GM12878 (cell line): ENCODE measurements around the gene BSN. TPM values are rescaled to one million over a fixed set of nuclear protein-coding genes. Genes with fewer than 3 reads are reported as not detected.

Source experiments
- ATAC-seq: fragments of 200-7000 bp; cut with Tn5 transposase; 3 replicates; pipeline ENCODE4 v1.9.1; 2020; ENCODE audit warnings: mild to moderate bottlenecking, moderate library complexity
- BruUV-seq: library from RNA; stranded (reverse); fragments of 400-500 nt; replicated peaks from 2 replicates; lab custom pipeline; 2021; lab: Mats Ljungman, UMichigan
- CTCF ChIA-PET: fragments of 300-600 bp; sonication (Branson Sonifier 250); formaldehyde crosslinking; extraction: SDS; loops from one replicate; lab custom pipeline; 2021; ENCODE audit warnings: inconsistent platforms; lab: Yijun Ruan, JAX
- POLR2A ChIA-PET: fragments of 350-600 bp; formaldehyde crosslinking; extraction: SDS; loops from one replicate; lab custom pipeline; 2021; ENCODE audit warnings: inconsistent platforms; lab: Charles Lee
- RAD21 ChIA-PET: fragments of 300-600 bp; sonication (Branson Sonifier 250); formaldehyde crosslinking; loops from one replicate; lab custom pipeline; 2023; ENCODE audit warnings: antibody characterized with exemption; ENCODE audit not compliant: unreplicated experiment; lab: Charles Lee
- SMC1A ChIA-PET: fragments of 300-600 bp; sonication (Branson Sonifier 250); formaldehyde crosslinking; loops from one replicate; lab custom pipeline; 2023; ENCODE audit not compliant: unreplicated experiment, uncharacterized antibody; lab: Charles Lee
- DNase-seq: peaks from one replicate; pipeline ENCODE4 v3.0.0-alpha.2; 2011; ENCODE audit warnings: low read depth, low spot score
- FAIRE-seq: peaks from 3 replicates; lab custom pipeline; 2011; peaks lifted over from hg19 to GRCh38; lab: Jason Lieb, UNC
- H2AFZ ChIP-seq: 2 replicates; pipeline ENCODE4 v1.6.0; 2011; ENCODE audit warnings: low read depth, low read length, control low read depth; ENCODE audit not compliant: control insufficient read depth
- H3K27ac ChIP-seq: 2 replicates; pipeline ENCODE4 v1.5.1; 2011; ENCODE audit warnings: control low read depth; ENCODE audit not compliant: control insufficient read depth, insufficient read depth
- H3K27me3 ChIP-seq, 2 experiments: replicated peaks in 1 of 2; 2 replicates each; pipeline versions ENCODE4 v1.6.0 to v1.6.1; 2011; ENCODE audit warnings: low read length in 1 of 2; ENCODE audit not compliant: control insufficient read depth in 2 of 2, insufficient read depth in 2 of 2
- H3K36me3 ChIP-seq, 2 experiments: 2 replicates each; pipeline ENCODE4 v1.5.1; 2011; ENCODE audit warnings: low read length in 1 of 2; ENCODE audit not compliant: control insufficient read depth in 2 of 2, insufficient read depth in 2 of 2
- H3K4me1 ChIP-seq: 2 replicates; pipeline ENCODE4 v1.6.1; 2011; ENCODE audit warnings: mild to moderate bottlenecking, low read length, moderate library complexity, mixed read lengths; ENCODE audit not compliant: control insufficient read depth, insufficient read depth
- H3K4me2 ChIP-seq: 2 replicates; pipeline ENCODE4 v1.6.0; 2011; ENCODE audit warnings: control low read depth; ENCODE audit not compliant: control insufficient read depth, insufficient read depth
- H3K4me3 ChIP-seq: fragments of 200-600 bp; sonication (generic); 2 replicates; pipeline ENCODE4 v1.5.1; 2016
- H3K79me2 ChIP-seq: 2 replicates; pipeline ENCODE4 v1.6.0; 2011; ENCODE audit warnings: low read length; ENCODE audit not compliant: control insufficient read depth, insufficient read depth
- H3K9ac ChIP-seq: 2 replicates; pipeline ENCODE4 v1.8.0; 2011; ENCODE audit warnings: low read length, control low read depth, mixed read lengths; ENCODE audit not compliant: control insufficient read depth, insufficient read depth
- H3K9me3 ChIP-seq: replicated peaks from 3 replicates; pipeline ENCODE4 v1.5.1; 2011; ENCODE audit warnings: mild to moderate bottlenecking, low read length; ENCODE audit not compliant: control insufficient read depth, insufficient read depth
- H4K20me1 ChIP-seq: 2 replicates; pipeline ENCODE4 v1.6.0; 2011; ENCODE audit not compliant: control insufficient read depth, insufficient read depth
- ASH2L ChIP-seq: fragments of 300-600, 200-600 bp; sonication (generic); IDR thresholded peaks from 2 replicates; pipeline ENCODE4 v1.6.1; 2017; ENCODE audit warnings: low read depth, mild to moderate bottlenecking, borderline replicate concordance
- CBX3 ChIP-seq: fragments of 200-600 bp; sonication (generic); IDR thresholded peaks from 2 replicates; pipeline ENCODE4 v1.6.1; 2016; ENCODE audit warnings: low read depth, borderline replicate concordance
- CHD2 ChIP-seq: IDR thresholded peaks from 2 replicates; pipeline ENCODE4 v1.6.1; 2011; ENCODE audit warnings: low read depth, low read length, improper control_type of control experiment, borderline replicate concordance
- EP300 ChIP-seq, 2 experiments: fragments of 150-350 bp in 1 of 2; IDR thresholded peaks; 2 replicates each; pipeline ENCODE4 v1.6.1; 2011 to 2012; ENCODE audit warnings: low read depth in 2 of 2, low read length in 2 of 2, borderline replicate concordance in 1 of 2, improper control_type of control experiment in 1 of 2, inconsistent platforms in 1 of 2; ENCODE audit not compliant: control insufficient read depth in 1 of 2
- HDGF ChIP-seq: fragments of 450-650 bp; IDR thresholded peaks from 2 replicates; pipeline ENCODE4 v1.6.1; 2016; ENCODE audit warnings: antibody characterized with exemption
- KLF5 ChIP-seq: fragments of 450-650 bp; IDR thresholded peaks from 2 replicates; pipeline ENCODE4 v1.6.1; 2014; ENCODE audit warnings: mild to moderate bottlenecking; ENCODE audit not compliant: partially characterized antibody
- MTA3 ChIP-seq: IDR thresholded peaks from 2 replicates; pipeline ENCODE4 v1.6.1; 2012; ENCODE audit warnings: low read length, inconsistent platforms, borderline replicate concordance
- MYB ChIP-seq: fragments of 150-350 bp; IDR thresholded peaks from 2 replicates; pipeline ENCODE4 v1.6.1; 2014; ENCODE audit warnings: mild to moderate bottlenecking, low read depth, low read length, borderline replicate concordance
- NFIC ChIP-seq: IDR thresholded peaks from 2 replicates; pipeline ENCODE4 v1.6.1; 2012; ENCODE audit warnings: low read depth, mild to moderate bottlenecking, inconsistent platforms, low read length, moderate library complexity
- NFYB ChIP-seq: IDR thresholded peaks from 2 replicates; pipeline ENCODE4 v1.6.1; 2011; ENCODE audit warnings: low read depth, mild to moderate bottlenecking, low read length, improper control_type of control experiment, moderate library complexity; ENCODE audit not compliant: insufficient read depth
- RELA ChIP-seq: fragments of 450-650 bp; IDR thresholded peaks from 2 replicates; pipeline ENCODE4 v1.8.0; 2014; ENCODE audit warnings: borderline replicate concordance; ENCODE audit not compliant: partially characterized antibody
- SMAD5 ChIP-seq: IDR thresholded peaks from 2 replicates; pipeline ENCODE4 v1.6.1; 2016; ENCODE audit warnings: antibody characterized with exemption, low read depth
- TCF3 ChIP-seq: IDR thresholded peaks from 2 replicates; pipeline ENCODE4 v1.6.1; 2012; ENCODE audit warnings: low read depth, mild to moderate bottlenecking, low read length, borderline replicate concordance; ENCODE audit not compliant: insufficient read depth
- ZNF274 ChIP-seq: IDR thresholded peaks from one replicate; pipeline ENCODE4 v1.8.0; 2011; ENCODE audit not compliant: insufficient read length, insufficient read depth
- ZNF622 ChIP-seq: fragments of 450-650 bp; IDR thresholded peaks from 2 replicates; pipeline ENCODE4 v1.6.1; 2017; ENCODE audit warnings: mild to moderate bottlenecking, inconsistent platforms
- WGBS: methylation state at CpG from one replicate; pipeline ENCODE4 v1.1.6; 2016; ENCODE audit warnings: low lambda C conversion rate; ENCODE audit not compliant: insufficient replicate concordance, insufficient coverage; ENCODE audit errors: missing lambda C conversion rate; 5-methylcytosine and 5-hydroxymethylcytosine counted together
- in situ Hi-C: fragments of 300-500 bp; cut with MboI; formaldehyde crosslinking; loops from 9 replicates; pipeline ENCODE4 v1.14.3; 2018; ENCODE audit warnings: mixed read lengths
- intact Hi-C: fragments of 100-400 bp; cut with micrococcal nuclease; formaldehyde crosslinking; loops from one replicate; pipeline ENCODE4 v1.14.2; 2022; ENCODE audit not compliant: unreplicated experiment
- polyA plus RNA-seq, 11 experiments: library from polyadenylated mRNA; depleted of rRNA in 4 of 11; unstranded in 6 of 11; stranded (reverse) in 5 of 11; fragments of >200 nt; fragmentation: Nextera tagmentation in 4 of 11; fragmentation: Illumina TruSeq in 1 of 11; extraction: Ambion mirVana in 4 of 11; extraction: Trizol in 1 of 11; gene quantifications; 1 replicate in 1 of 11; 2 replicates in 10 of 11; pipeline versions ENCODE4 v1.2.1 to v1.2.3, GENCODE V29; 2011 to 2016; ENCODE audit warnings: inconsistent platforms in 2 of 11, missing spikeins in 2 of 11, low read depth in 1 of 11
- total RNA-seq, 4 experiments: library from RNA; depleted of rRNA in 3 of 4; stranded (reverse); fragments of >200 nt in 3 of 4; fragmentation: Illumina TruSeq in 1 of 4; extraction: Trizol in 1 of 4; gene quantifications; 2 replicates each; pipeline versions ENCODE4 v1.2.1 to v1.2.3, GENCODE V29; 2013 to 2021
- TF ChIP-seq, protein P1 (sequence below): IDR thresholded peaks from 2 replicates; pipeline ENCODE4 v1.6.1; 2011; ENCODE audit warnings: borderline replicate concordance, low read depth, mild to moderate bottlenecking, moderate library complexity, mixed read lengths, low read length; ENCODE audit not compliant: insufficient read depth; ENCODE audit errors: extremely low read length
- TF ChIP-seq, protein P2 (sequence below), 3 experiments: IDR thresholded peaks in 2 of 3; conservative IDR thresholded peaks in 1 of 3; 2 replicates each; pipeline ENCODE4 v1.5.1; 2011; ENCODE audit warnings: low read depth in 3 of 3, low read length in 3 of 3, mild to moderate bottlenecking in 3 of 3, control low read depth in 2 of 3, moderate library complexity in 2 of 3, inconsistent platforms in 1 of 3, mixed read lengths in 1 of 3; ENCODE audit not compliant: control insufficient read depth in 2 of 3, insufficient read depth in 1 of 3; ENCODE audit errors: extremely low read depth in 1 of 3
- TF ChIP-seq, protein P3 (sequence below): fragments of 450-650 bp; IDR thresholded peaks from 2 replicates; pipeline ENCODE4 v1.6.1; 2017; ENCODE audit warnings: mild to moderate bottlenecking, moderate library complexity

BSN gene
- total and polyA plus RNA-seq, 10 of the 15 experiments (the other 5 are each of a cell fraction or from before 2014, with no cell fraction given) = under 0.01 to 0.19 (median 0.05) TPM; not detected in 1

DNA sequence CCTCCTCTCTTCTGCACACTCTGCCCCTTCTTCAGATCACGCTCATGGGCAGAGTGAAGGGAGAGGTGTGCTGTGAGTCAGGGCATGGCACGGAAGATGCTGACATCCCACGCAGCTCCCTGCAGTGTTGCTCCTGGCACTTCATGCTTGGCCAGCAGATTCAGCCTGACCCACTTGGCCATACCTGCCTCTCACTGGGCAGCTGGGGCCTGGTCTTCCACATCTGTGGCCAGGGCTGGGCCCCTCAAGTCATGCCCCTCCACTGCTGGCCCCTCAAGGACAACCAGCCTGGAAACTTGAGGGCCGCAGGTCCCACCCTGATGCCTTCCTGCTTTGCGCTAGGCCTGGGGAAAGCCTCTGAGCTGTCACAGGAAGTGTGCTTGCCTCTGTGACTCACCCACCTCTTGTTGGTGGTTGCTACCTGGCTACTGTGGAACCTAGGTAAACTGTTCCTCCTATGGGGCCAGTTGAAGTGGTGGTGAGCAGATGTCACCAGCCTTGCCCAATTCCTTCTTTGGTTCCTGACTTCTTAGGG, 48.7 kb downstream of the BSN start:
- RAD21 ChIA-PET = no interaction called here
- POLR2A ChIA-PET = no interaction called here
- Histone ChIP-seq H3K79me2 (no peaks in the 10 kb centered on the region), H3K4me1 (no peaks in the 10 kb centered on the region), H3K4me3 (no peak overlapping the region), H3K27ac (no peak overlapping the region), H4K20me1 (no peaks in the 10 kb centered on the region), H3K4me2 (no peak overlapping the region), H3K36me3 (no peaks in the 10 kb centered on the region), H3K9me3 (no peaks in the 10 kb centered on the region), H3K27me3 (no peaks in the 10 kb centered on the region; a peak in 1 of 4 replicates), H3K9ac (no peak overlapping the region), H2AFZ (peak overlapping the region; percentile 34; the same call in 1 of the 2 replicates)
- no TSS peak for BruUV-seq
- SMC1A ChIA-PET = no interaction called here
- DNase-seq (no peak), FAIRE-seq (no peak), ATAC-seq (peak; percentile 60)
- intact Hi-C loops (no loop called here), in situ Hi-C loops (no loop called here)
- 44% methylated on average over 5 of the region's 5 CpGs for WGBS
- CTCF ChIA-PET = interaction anchor here (0.7 kb wide), 1 partner anchor 20 kb away, joined by 3 read pairs; no protein-coding TSS in a partner anchor
- TF ChIP-seq MYB (no peak), ZNF274 (no peak), RELA (no peak), NFYB (no peak), TCF3 (no peak), CBX3 (no peak), SMAD5 (no peak), HDGF (no peak), KLF5 (no peak), MTA3 (no peak), NFIC (no peak), EP300 (IDR thresholded peaks at IDR 0.05; ENCODE audit: borderline replicate concordance in 1 of 2, control insufficient read depth in 1 of 2, low read depth in 2 of 2, low read length in 2 of 2) (no peak), ZNF622 (no peak), CHD2 (no peak), ASH2L (no peak)
- TF ChIP-seq, protein P1, sequence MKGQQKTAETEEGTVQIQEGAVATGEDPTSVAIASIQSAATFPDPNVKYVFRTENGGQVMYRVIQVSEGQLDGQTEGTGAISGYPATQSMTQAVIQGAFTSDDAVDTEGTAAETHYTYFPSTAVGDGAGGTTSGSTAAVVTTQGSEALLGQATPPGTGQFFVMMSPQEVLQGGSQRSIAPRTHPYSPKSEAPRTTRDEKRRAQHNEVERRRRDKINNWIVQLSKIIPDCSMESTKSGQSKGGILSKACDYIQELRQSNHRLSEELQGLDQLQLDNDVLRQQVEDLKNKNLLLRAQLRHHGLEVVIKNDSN = no peak
- TF ChIP-seq, protein P2, sequence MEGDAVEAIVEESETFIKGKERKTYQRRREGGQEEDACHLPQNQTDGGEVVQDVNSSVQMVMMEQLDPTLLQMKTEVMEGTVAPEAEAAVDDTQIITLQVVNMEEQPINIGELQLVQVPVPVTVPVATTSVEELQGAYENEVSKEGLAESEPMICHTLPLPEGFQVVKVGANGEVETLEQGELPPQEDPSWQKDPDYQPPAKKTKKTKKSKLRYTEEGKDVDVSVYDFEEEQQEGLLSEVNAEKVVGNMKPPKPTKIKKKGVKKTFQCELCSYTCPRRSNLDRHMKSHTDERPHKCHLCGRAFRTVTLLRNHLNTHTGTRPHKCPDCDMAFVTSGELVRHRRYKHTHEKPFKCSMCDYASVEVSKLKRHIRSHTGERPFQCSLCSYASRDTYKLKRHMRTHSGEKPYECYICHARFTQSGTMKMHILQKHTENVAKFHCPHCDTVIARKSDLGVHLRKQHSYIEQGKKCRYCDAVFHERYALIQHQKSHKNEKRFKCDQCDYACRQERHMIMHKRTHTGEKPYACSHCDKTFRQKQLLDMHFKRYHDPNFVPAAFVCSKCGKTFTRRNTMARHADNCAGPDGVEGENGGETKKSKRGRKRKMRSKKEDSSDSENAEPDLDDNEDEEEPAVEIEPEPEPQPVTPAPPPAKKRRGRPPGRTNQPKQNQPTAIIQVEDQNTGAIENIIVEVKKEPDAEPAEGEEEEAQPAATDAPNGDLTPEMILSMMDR (IDR thresholded peaks at IDR 0.05 in 2 of 3, conservative IDR thresholded peaks at IDR 0.05 in 1 of 3; ENCODE audit: control insufficient read depth in 2 of 3, extremely low read depth in 1 of 3, insufficient read depth in 1 of 3, low read depth in 3 of 3, low read length in 3 of 3) = no peak
- TF ChIP-seq, protein P3, sequence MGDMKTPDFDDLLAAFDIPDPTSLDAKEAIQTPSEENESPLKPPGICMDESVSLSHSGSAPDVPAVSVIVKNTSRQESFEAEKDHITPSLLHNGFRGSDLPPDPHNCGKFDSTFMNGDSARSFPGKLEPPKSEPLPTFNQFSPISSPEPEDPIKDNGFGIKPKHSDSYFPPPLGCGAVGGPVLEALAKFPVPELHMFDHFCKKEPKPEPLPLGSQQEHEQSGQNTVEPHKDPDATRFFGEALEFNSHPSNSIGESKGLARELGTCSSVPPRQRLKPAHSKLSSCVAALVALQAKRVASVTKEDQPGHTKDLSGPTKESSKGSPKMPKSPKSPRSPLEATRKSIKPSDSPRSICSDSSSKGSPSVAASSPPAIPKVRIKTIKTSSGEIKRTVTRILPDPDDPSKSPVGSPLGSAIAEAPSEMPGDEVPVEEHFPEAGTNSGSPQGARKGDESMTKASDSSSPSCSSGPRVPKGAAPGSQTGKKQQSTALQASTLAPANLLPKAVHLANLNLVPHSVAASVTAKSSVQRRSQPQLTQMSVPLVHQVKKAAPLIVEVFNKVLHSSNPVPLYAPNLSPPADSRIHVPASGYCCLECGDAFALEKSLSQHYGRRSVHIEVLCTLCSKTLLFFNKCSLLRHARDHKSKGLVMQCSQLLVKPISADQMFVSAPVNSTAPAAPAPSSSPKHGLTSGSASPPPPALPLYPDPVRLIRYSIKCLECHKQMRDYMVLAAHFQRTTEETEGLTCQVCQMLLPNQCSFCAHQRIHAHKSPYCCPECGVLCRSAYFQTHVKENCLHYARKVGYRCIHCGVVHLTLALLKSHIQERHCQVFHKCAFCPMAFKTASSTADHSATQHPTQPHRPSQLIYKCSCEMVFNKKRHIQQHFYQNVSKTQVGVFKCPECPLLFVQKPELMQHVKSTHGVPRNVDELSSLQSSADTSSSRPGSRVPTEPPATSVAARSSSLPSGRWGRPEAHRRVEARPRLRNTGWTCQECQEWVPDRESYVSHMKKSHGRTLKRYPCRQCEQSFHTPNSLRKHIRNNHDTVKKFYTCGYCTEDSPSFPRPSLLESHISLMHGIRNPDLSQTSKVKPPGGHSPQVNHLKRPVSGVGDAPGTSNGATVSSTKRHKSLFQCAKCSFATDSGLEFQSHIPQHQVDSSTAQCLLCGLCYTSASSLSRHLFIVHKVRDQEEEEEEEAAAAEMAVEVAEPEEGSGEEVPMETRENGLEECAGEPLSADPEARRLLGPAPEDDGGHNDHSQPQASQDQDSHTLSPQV = no peak
